Islet of Langerhans (tissue), 1 donor: ENCODE measurements around the gene FAM118B.
"Not testable (repeated sequence)": the region's sequence is repeated elsewhere in the genome, so short reads cannot be mapped to it uniquely, and the experiment has no call there.

Source experiments
- FAIRE-seq: peaks from one replicate; lab custom pipeline; 2011; peaks lifted over from hg19 to GRCh38; lab: Jason Lieb, UNC

FAM118B gene

GRCh38 chr11:126277780-126278179 is 66.2 kb downstream of the FAM118B start:
- FAIRE-seq: no peak

GRCh38 chr11:126279191-126279590 is 67.6 kb downstream of the FAM118B start:
- FAIRE-seq: no peak

- no peak for FAIRE-seq
Observed at GRCh38 chr11:126280595-126280994, 69.0 kb downstream of the FAM118B start.

GRCh38 chr11:126281245-126281644 is 69.7 kb downstream of the FAM118B start:
- FAIRE-seq: no peak

- FAIRE-seq: no peak
Observed at GRCh38 chr11:126281666-126282175, 70.1 kb downstream of the FAM118B start.

- FAIRE-seq: no peak
Observed at GRCh38 chr11:126282361-126282735, 70.8 kb downstream of the FAM118B start.

GRCh38 chr11:126282736-126283591 is 71.4 kb downstream of the FAM118B start, which contains the start of gene TIRAP:
TIRAP (plus strand) TSS chr11:126283093; CDS start chr11:126290895, 7,802 bp downstream.
- FAIRE-seq: no peak

GRCh38 chr11:126284829-126285228 is 73.2 kb downstream of the FAM118B start:
- peak; percentile 60 for FAIRE-seq

GRCh38 chr11:126288237-126288636 is 76.7 kb downstream of the FAM118B start:
- no peak for FAIRE-seq

- FAIRE-seq: no peak
Observed at GRCh38 chr11:126290887-126291286, 79.3 kb downstream of the FAM118B start.

- no peak for FAIRE-seq
Observed at GRCh38 chr11:126293726-126294125, 82.1 kb downstream of the FAM118B start.

- FAIRE-seq: no peak
Observed at GRCh38 chr11:126297004-126297403, 85.4 kb downstream of the FAM118B start.

- no peak for FAIRE-seq
Observed at GRCh38 chr11:126303623-126304456, 92.3 kb downstream of the FAM118B start, which contains the start of gene DCPS. DCPS (plus strand) TSS chr11:126304060; CDS start chr11:126304081, 21 bp downstream.

GRCh38 chr11:126304457-126305075 is 93.0 kb downstream of the FAM118B start:
- FAIRE-seq: no peak

- FAIRE-seq: no peak
Observed at GRCh38 chr11:126305699-126306098, 94.1 kb downstream of the FAM118B start.

GRCh38 chr11:126307706-126308105 is 96.1 kb downstream of the FAM118B start:
- no peak for FAIRE-seq

GRCh38 chr11:126308271-126308671 is 96.7 kb downstream of the FAM118B start:
- no peak for FAIRE-seq

GRCh38 chr11:126308771-126309170 is 97.2 kb downstream of the FAM118B start:
- not testable (repeated sequence) for FAIRE-seq

- no peak for FAIRE-seq
Observed at GRCh38 chr11:126310200-126310991, 98.8 kb downstream of the FAM118B start.

GRCh38 chr11:126310992-126311310 is 99.4 kb downstream of the FAM118B start:
- FAIRE-seq: no peak

GRCh38 chr11:126311401-126312291 is 100.1 kb downstream of the FAM118B start:
- no peak for FAIRE-seq
